KMS-11 (cell line): Measurements from ENCODE around the gene TLX1.

ENCODE experiments used
- H2AFZ ChIP-seq: fragments of 200-600 bp; sonication (generic); 2 replicates; pipeline ENCODE4 v1.6.1; 2016; ENCODE audit warnings: antibody characterized with exemption, mixed run types, low read depth
- H3K27ac ChIP-seq: fragments of 200-600 bp; sonication (generic); 2 replicates; pipeline ENCODE4 v1.6.1; 2016; ENCODE audit warnings: mild to moderate bottlenecking, mixed run types
- H3K27me3 ChIP-seq: fragments of 200-600 bp; sonication (generic); 2 replicates; pipeline ENCODE4 v1.6.1; 2017; ENCODE audit warnings: mild to moderate bottlenecking, low read depth, mixed run types, moderate library complexity; ENCODE audit not compliant: insufficient read depth
- H3K36me3 ChIP-seq: fragments of 200-600 bp; sonication (generic); 2 replicates; pipeline ENCODE4 v1.6.1; 2017; ENCODE audit warnings: mild to moderate bottlenecking, mixed run types; ENCODE audit not compliant: insufficient read depth
- H3K4me1 ChIP-seq: fragments of 200-600 bp; sonication (generic); 2 replicates; pipeline ENCODE4 v1.6.1; 2016; ENCODE audit warnings: mild to moderate bottlenecking, low read depth, mixed run types; ENCODE audit not compliant: poor library complexity, severe bottlenecking
- H3K4me2 ChIP-seq: fragments of 200-600 bp; sonication (generic); 2 replicates; pipeline ENCODE4 v1.7.0; 2016; ENCODE audit warnings: mild to moderate bottlenecking, mixed run types
- H3K4me3 ChIP-seq: fragments of 200-600 bp; sonication (generic); IDR thresholded peaks from 2 replicates; pipeline ENCODE4 v1.6.1; 2017; ENCODE audit warnings: low read depth, low read length, mixed read lengths; ENCODE audit not compliant: insufficient read depth
- H3K79me2 ChIP-seq: fragments of 200-600 bp; sonication (generic); 2 replicates; pipeline ENCODE4 v1.6.1; 2016; ENCODE audit warnings: low read depth, mixed run types; ENCODE audit not compliant: insufficient read depth
- H3K9ac ChIP-seq: fragments of 200-600 bp; sonication (generic); 2 replicates; pipeline ENCODE4 v1.6.1; 2016; ENCODE audit warnings: mild to moderate bottlenecking, mixed run types
- H4K20me1 ChIP-seq: fragments of 200-600 bp; sonication (generic); 2 replicates; pipeline ENCODE4 v1.6.1; 2016; ENCODE audit warnings: mild to moderate bottlenecking, mixed run types; ENCODE audit not compliant: insufficient read depth
- TF ChIP-seq, protein P1 (sequence below): fragments of 200-600 bp; sonication (generic); conservative IDR thresholded peaks from 2 replicates; pipeline ENCODE4 v1.6.1; 2017; ENCODE audit warnings: low read depth, mild to moderate bottlenecking, antibody characterized with exemption, low read length, moderate library complexity, mixed read lengths

Gene TLX1

DNA sequence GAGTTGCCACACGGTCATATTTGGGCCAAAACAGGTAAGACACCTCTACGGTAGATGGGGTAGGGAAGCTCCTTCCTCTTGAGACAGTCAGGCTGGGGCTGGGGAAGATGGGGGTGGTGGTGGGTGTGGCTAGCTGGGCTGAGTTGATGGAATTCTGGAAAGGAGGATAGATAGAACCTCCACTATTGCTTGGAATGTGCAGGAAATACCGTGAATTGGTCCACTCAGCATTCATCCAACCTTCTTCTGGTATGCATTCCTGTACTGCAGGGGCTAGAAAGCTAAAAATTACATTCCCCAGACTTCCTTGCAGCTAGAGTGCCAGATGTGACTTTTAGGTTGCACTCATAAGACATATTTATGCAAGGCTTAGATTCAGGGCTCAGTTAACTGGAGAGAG is 24.8 kb downstream of the TLX1 start:
- H3K36me3 ChIP-seq: no peaks in the 10 kb centered on the region
- no peaks in the 10 kb centered on the region for H3K27me3 ChIP-seq

DNA sequence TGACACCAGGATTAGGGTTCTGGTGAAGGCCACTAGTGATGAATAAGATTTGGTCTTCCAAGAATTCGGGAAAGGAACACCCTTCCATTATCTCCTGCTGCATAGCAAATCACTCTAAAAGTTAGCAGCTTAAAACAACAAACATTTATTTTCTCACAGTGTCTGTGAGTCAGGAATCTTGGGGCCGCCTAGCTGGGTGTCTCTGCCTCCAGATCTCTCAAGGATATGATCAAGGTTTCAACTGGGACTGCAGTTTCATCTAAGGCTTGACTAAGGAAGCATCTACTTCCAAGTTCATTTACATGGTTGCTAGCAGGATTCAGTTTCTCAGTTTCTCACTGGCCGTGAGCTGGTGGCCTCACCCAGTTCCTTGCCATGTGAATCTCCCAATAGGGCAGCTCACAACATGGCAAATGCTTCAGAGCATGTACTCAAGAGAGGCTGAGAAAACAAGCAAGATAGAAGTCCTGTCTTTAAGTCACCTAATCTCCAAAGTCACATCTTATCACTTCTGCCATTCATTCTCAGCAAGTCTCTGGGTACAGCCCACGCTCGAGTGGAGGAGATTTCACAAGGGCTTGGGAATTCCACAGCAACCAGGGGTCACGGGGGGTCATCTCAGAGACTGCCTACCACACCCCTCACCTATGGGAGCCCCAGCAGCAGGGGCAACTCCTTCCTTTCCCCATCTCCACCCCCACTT is 26.8 kb downstream of the TLX1 start:
- no peak overlapping the region for H3K27ac ChIP-seq
- H3K36me3 ChIP-seq: no peaks in the 10 kb centered on the region
- H3K4me3 ChIP-seq: no peak overlapping the region
- TF ChIP-seq, protein P1, sequence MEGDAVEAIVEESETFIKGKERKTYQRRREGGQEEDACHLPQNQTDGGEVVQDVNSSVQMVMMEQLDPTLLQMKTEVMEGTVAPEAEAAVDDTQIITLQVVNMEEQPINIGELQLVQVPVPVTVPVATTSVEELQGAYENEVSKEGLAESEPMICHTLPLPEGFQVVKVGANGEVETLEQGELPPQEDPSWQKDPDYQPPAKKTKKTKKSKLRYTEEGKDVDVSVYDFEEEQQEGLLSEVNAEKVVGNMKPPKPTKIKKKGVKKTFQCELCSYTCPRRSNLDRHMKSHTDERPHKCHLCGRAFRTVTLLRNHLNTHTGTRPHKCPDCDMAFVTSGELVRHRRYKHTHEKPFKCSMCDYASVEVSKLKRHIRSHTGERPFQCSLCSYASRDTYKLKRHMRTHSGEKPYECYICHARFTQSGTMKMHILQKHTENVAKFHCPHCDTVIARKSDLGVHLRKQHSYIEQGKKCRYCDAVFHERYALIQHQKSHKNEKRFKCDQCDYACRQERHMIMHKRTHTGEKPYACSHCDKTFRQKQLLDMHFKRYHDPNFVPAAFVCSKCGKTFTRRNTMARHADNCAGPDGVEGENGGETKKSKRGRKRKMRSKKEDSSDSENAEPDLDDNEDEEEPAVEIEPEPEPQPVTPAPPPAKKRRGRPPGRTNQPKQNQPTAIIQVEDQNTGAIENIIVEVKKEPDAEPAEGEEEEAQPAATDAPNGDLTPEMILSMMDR: no peak
- H4K20me1 ChIP-seq: no peaks in the 10 kb centered on the region
- no peaks in the 10 kb centered on the region for H3K79me2 ChIP-seq
- no peaks in the 10 kb centered on the region; the same call in 1 of the 2 replicates for H3K27me3 ChIP-seq
- H3K9ac ChIP-seq: no peak overlapping the region
- H3K4me1 ChIP-seq: no peaks in the 10 kb centered on the region
- no peak overlapping the region for H2AFZ ChIP-seq
- no peak overlapping the region for H3K4me2 ChIP-seq

More for the DNA sequence above, 24.8 kb downstream of the TLX1 start:
- no peaks in the 10 kb centered on the region for H4K20me1 ChIP-seq
- no peak overlapping the region for H3K4me3 ChIP-seq
- TF ChIP-seq, protein P1: no peak
- no peak overlapping the region for H3K4me2 ChIP-seq
- no peaks in the 10 kb centered on the region for H3K79me2 ChIP-seq
- no peak overlapping the region for H3K27ac ChIP-seq
- no peak overlapping the region for H2AFZ ChIP-seq
- no peaks in the 10 kb centered on the region for H3K4me1 ChIP-seq
- no peak overlapping the region for H3K9ac ChIP-seq

DNA sequence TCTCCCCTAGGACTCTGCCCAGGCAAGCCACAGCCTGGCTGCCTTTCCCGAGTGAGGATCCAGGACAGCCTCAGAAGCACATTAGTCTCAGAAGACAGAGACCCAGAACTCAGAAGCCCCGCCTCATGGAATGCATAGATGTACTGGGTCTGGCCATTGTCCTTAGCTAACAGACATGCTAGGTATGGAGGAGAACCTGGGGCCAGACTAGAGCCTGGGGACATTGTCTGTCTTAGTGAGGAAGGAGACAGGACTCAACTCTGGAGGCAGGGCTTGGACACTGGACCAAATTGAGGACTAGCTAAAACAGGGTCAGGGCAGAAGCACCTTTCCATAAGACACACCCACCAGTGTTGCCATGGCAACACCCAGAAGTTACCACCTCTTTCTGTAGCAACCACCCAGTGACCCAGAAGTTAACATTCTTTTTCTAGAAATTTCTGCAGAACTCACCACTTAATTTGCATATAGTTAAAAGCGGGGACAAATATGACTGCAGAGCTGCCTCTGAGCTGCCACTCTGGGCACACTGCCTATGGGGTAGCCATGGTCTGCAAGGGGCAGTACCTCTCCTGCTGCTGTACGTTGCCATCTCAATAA is 27.5 kb downstream of the TLX1 start:
- H4K20me1 ChIP-seq: no peaks in the 10 kb centered on the region
- no peak overlapping the region for H3K4me2 ChIP-seq
- no peak overlapping the region for H3K27ac ChIP-seq
- no peak overlapping the region for H3K4me3 ChIP-seq
- no peaks in the 10 kb centered on the region; the same call in 1 of the 2 replicates for H3K27me3 ChIP-seq
- H3K4me1 ChIP-seq: no peaks in the 10 kb centered on the region
- H3K79me2 ChIP-seq: no peaks in the 10 kb centered on the region
- H2AFZ ChIP-seq: no peak overlapping the region
- H3K36me3 ChIP-seq: no peaks in the 10 kb centered on the region
- no peak overlapping the region for H3K9ac ChIP-seq
- TF ChIP-seq, protein P1: no peak

DNA sequence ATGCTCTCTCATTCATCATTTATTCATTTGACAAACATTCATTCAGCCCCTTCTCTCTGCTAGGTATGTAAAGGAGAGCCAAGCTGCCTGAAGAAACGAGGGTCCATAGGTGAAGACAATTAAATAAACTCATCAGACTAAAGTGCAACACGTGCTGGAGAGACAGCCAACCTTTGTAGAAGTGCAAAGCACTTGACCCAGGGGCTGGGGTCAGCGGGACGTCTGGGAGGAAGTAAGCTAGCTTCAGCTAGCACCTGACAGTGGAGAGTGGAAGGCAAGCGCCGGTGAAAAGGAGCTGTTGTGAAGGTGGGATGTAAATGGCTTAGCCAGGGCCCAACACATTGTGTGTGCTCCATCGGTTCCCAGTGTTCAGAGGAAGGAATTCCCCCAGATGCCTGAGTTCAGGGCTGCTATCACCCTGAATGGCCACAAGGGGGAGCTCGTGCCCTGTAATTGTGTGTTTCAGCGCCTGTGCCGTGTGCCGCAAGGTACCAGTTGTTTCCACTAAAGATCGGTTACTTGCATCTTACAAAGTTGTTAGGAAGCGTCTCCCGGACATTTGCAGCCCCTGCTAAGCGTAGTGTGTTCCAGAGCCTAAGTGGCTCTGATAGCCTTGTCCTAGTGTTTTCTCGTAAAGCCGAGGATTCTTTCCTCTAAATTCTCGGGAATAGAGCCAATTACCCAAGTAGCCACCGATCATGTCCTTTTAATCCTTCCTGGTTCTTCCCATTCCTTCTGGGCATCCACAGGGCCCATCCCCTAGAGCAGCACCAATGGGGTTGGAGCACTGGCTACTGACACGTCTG is 30.6 kb downstream of the TLX1 start:
- Histone ChIP-seq H3K79me2 (no peaks in the 10 kb centered on the region), H3K4me2 (peak overlapping the region; percentile 12; the same call in 1 of the 2 replicates), H2AFZ (peak overlapping the region; percentile 28; the same call in 1 of the 2 replicates), H3K36me3 (no peaks in the 10 kb centered on the region), H3K4me1 (no peaks in the 10 kb centered on the region), H4K20me1 (no peaks in the 10 kb centered on the region), H3K27ac (no peak overlapping the region), H3K27me3 (no peaks in the 10 kb centered on the region; the same call in 1 of the 2 replicates), H3K9ac (no peak overlapping the region), H3K4me3 (no peak overlapping the region)
- TF ChIP-seq, protein P1: peak; percentile 92
